Measurements from ENCODE around the gene H19. TPM values are rescaled to one million over a fixed set of nuclear protein-coding genes. Genes with fewer than 3 reads are reported as not detected.

Gene H19
- total and polyA plus RNA-seq, 9 of the 15 experiments (the other 6 are each of a cell fraction or from before 2014, with no cell fraction given): 0.13 to 682 (median 15.7) TPM

DNA sequence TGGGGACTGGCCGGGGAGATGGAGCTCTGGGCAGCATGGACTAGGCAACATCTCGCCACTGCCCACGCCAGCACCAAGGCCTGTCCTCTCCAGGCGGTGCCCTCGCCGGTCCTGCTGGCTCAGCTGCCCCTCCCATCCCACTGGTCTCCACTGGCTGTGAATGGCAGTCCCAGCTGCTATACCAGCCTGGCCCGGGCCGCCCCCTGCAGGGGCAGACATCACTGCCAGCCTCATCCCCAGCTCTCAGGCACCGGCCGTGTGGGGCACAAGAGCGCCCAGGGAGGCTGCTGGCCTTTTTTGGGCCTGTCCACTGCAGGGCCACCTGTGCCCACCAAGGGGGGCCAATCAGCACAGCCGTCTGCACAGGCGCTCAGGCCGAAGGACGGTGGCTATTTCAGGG, 30.1 kb upstream of the H19 start (continued):
- TF ChIP-seq RB1 (IDR thresholded peaks at IDR 0.05; ENCODE audit: low read depth) (no peak), NCOA2 (IDR thresholded peaks at IDR 0.05; ENCODE audit: partially characterized antibody in 2 of 2) (no peak), GTF2A2 (tag; IDR thresholded peaks at IDR 0.05) (no peak)
- TF ChIP-seq, protein P1, sequence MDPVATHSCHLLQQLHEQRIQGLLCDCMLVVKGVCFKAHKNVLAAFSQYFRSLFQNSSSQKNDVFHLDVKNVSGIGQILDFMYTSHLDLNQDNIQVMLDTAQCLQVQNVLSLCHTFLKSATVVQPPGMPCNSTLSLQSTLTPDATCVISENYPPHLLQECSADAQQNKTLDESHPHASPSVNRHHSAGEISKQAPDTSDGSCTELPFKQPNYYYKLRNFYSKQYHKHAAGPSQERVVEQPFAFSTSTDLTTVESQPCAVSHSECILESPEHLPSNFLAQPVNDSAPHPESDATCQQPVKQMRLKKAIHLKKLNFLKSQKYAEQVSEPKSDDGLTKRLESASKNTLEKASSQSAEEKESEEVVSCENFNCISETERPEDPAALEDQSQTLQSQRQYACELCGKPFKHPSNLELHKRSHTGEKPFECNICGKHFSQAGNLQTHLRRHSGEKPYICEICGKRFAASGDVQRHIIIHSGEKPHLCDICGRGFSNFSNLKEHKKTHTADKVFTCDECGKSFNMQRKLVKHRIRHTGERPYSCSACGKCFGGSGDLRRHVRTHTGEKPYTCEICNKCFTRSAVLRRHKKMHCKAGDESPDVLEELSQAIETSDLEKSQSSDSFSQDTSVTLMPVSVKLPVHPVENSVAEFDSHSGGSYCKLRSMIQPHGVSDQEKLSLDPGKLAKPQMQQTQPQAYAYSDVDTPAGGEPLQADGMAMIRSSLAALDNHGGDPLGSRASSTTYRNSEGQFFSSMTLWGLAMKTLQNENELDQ (CRISPR knock-in tag; IDR thresholded peaks at IDR 0.05; ENCODE audit: borderline replicate concordance): no peak

DNA sequence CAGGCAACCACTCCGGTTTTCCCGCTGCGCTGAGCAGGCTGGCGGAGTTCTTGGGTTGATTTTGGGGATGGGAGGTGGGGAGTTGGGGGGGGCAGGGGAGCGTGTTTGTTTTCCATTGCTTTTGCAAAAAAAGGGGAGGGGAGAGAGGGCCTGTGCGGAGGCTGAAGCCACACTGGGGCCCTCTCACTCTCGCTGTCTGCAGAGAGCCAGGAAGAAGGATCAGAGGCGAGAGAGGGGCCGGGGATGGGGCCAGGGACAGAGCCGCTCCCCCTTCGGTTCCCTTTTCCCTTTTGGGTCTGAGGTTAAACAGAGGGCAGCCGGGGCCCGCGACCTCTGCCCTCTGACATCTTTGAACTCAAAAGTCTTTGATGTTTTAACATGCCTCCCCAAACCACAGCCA, 17.4 kb upstream of the H19 start:
- intact Hi-C loops (cut with micrococcal nuclease) (no loop called here), in situ Hi-C loops (cut with MboI) (loop anchor here (25.0 kb wide), 1 partner anchor 328 kb away; the partner anchor contains the start of gene KRTAP5-6)
- no CpG with 5 or more reads among the region's 14 CpGs for WGBS (ENCODE audit: insufficient coverage, low coverage, missing lambda C conversion rate)
- Histone ChIP-seq H3K4me1 (replicated peaks in 1 of 2; ENCODE audit: control insufficient read depth in 2 of 2, insufficient read depth in 2 of 2, low read length in 2 of 2) (no peaks in the 10 kb centered on the region), H3K9me3 (replicated peaks; ENCODE audit: control insufficient read depth, insufficient read depth, low read depth, low read length) (no peaks in the 10 kb centered on the region), H3K4me2 (ENCODE audit: insufficient read depth, low read length) (no peak overlapping the region), H4K20me1 (replicated peaks; ENCODE audit: control insufficient read depth, insufficient read depth, low read length) (no peaks in the 10 kb centered on the region), H3K36me3 (ENCODE audit: control insufficient read depth, insufficient read depth, low read length) (no peaks in the 10 kb centered on the region), H3K4me3 (no peak overlapping the region), H3K79me2 (ENCODE audit: control insufficient read depth, insufficient read depth, low read length) (no peaks in the 10 kb centered on the region), H3K9me1 (ENCODE audit: control insufficient read depth, insufficient read depth, low read length) (no peaks in the 10 kb centered on the region), H3K27ac (ENCODE audit: extremely low read depth, low read depth, low read length) (no peak overlapping the region), H2AFZ (ENCODE audit: low read depth, low read length) (no peak overlapping the region), H3K27me3 (ENCODE audit: control insufficient read depth in 2 of 2, insufficient read depth in 2 of 2, low read length in 2 of 2) (no peaks in the 10 kb centered on the region), H3K9ac (ENCODE audit: insufficient read depth in 1 of 2, low read depth in 2 of 2, low read length in 2 of 2) (no peak overlapping the region)
- BruUV-seq (replicated peaks): no TSS peak
- CTCF ChIA-PET (ENCODE audit: low intra/inter-chr PET ratio): no interaction called here
- ATAC-seq: no peak
- no peak for FAIRE-seq
- POLR2A ChIA-PET: no interaction called here
- DNase-seq (ENCODE audit: extremely low read depth in 1 of 4, low spot score in 3 of 4): no peak
- TF ChIP-seq PML (IDR thresholded peaks at IDR 0.05; ENCODE audit: low read length): no peak
- no peak for TF ChIP-seq NELFE (IDR thresholded peaks at IDR 0.05; ENCODE audit: insufficient read depth, insufficient read length)
- TF ChIP-seq, protein P2, sequence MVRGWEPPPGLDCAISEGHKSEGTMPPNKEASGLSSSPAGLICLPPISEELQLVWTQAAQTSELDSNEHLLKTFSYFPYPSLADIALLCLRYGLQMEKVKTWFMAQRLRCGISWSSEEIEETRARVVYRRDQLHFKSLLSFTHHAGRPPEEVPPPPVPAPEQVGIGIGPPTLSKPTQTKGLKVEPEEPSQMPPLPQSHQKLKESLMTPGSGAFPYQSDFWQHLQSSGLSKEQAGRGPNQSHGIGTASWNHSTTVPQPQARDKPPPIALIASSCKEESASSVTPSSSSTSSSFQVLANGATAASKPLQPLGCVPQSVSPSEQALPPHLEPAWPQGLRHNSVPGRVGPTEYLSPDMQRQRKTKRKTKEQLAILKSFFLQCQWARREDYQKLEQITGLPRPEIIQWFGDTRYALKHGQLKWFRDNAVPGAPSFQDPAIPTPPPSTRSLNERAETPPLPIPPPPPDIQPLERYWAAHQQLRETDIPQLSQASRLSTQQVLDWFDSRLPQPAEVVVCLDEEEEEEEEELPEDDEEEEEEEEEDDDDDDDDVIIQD (CRISPR knock-in tag; IDR thresholded peaks at IDR 0.05): no peak
- no peak for TF ChIP-seq ADNP (tag; IDR thresholded peaks at IDR 0.05)
- TF ChIP-seq MECOM (CRISPR knock-in tag; IDR thresholded peaks at IDR 0.05): no peak
- no peak for TF ChIP-seq KHSRP (IDR thresholded peaks at IDR 0.05)
- no peak for TF ChIP-seq POLR3G (IDR thresholded peaks at IDR 0.05; ENCODE audit: extremely low read depth, insufficient read length, insufficient replicate concordance)
- TF ChIP-seq RFX5 (IDR thresholded peaks at IDR 0.05; ENCODE audit: low read depth, low read length): no peak
- TF ChIP-seq JUN (IDR thresholded peaks at IDR 0.05; ENCODE audit: borderline replicate concordance, low read depth, low read length): no peak
- no peak for TF ChIP-seq JUN (CRISPR knock-in tag; IDR thresholded peaks at IDR 0.05; ENCODE audit: borderline replicate concordance)
- TF ChIP-seq, protein P3, sequence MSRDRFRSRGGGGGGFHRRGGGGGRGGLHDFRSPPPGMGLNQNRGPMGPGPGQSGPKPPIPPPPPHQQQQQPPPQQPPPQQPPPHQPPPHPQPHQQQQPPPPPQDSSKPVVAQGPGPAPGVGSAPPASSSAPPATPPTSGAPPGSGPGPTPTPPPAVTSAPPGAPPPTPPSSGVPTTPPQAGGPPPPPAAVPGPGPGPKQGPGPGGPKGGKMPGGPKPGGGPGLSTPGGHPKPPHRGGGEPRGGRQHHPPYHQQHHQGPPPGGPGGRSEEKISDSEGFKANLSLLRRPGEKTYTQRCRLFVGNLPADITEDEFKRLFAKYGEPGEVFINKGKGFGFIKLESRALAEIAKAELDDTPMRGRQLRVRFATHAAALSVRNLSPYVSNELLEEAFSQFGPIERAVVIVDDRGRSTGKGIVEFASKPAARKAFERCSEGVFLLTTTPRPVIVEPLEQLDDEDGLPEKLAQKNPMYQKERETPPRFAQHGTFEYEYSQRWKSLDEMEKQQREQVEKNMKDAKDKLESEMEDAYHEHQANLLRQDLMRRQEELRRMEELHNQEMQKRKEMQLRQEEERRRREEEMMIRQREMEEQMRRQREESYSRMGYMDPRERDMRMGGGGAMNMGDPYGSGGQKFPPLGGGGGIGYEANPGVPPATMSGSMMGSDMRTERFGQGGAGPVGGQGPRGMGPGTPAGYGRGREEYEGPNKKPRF (IDR thresholded peaks at IDR 0.05; ENCODE audit: low read depth, low read length): no peak

Measured in K562 (cell line).